KMS-11 (cell line): ENCODE results near the gene SCAF8.

Experiments
- H2AFZ ChIP-seq: fragments of 200-600 bp; sonication (generic); 2 replicates; pipeline ENCODE4 v1.6.1; 2016; ENCODE audit warnings: antibody characterized with exemption, mixed run types, low read depth
- H3K27ac ChIP-seq: fragments of 200-600 bp; sonication (generic); 2 replicates; pipeline ENCODE4 v1.6.1; 2016; ENCODE audit warnings: mild to moderate bottlenecking, mixed run types
- H3K27me3 ChIP-seq: fragments of 200-600 bp; sonication (generic); 2 replicates; pipeline ENCODE4 v1.6.1; 2017; ENCODE audit warnings: mild to moderate bottlenecking, low read depth, mixed run types, moderate library complexity; ENCODE audit not compliant: insufficient read depth
- H3K36me3 ChIP-seq: fragments of 200-600 bp; sonication (generic); 2 replicates; pipeline ENCODE4 v1.6.1; 2017; ENCODE audit warnings: mild to moderate bottlenecking, mixed run types; ENCODE audit not compliant: insufficient read depth
- H3K4me1 ChIP-seq: fragments of 200-600 bp; sonication (generic); 2 replicates; pipeline ENCODE4 v1.6.1; 2016; ENCODE audit warnings: mild to moderate bottlenecking, low read depth, mixed run types; ENCODE audit not compliant: poor library complexity, severe bottlenecking
- H3K4me2 ChIP-seq: fragments of 200-600 bp; sonication (generic); 2 replicates; pipeline ENCODE4 v1.7.0; 2016; ENCODE audit warnings: mild to moderate bottlenecking, mixed run types
- H3K4me3 ChIP-seq: fragments of 200-600 bp; sonication (generic); IDR thresholded peaks from 2 replicates; pipeline ENCODE4 v1.6.1; 2017; ENCODE audit warnings: low read depth, low read length, mixed read lengths; ENCODE audit not compliant: insufficient read depth
- H3K79me2 ChIP-seq: fragments of 200-600 bp; sonication (generic); 2 replicates; pipeline ENCODE4 v1.6.1; 2016; ENCODE audit warnings: low read depth, mixed run types; ENCODE audit not compliant: insufficient read depth
- H3K9ac ChIP-seq: fragments of 200-600 bp; sonication (generic); 2 replicates; pipeline ENCODE4 v1.6.1; 2016; ENCODE audit warnings: mild to moderate bottlenecking, mixed run types
- H4K20me1 ChIP-seq: fragments of 200-600 bp; sonication (generic); 2 replicates; pipeline ENCODE4 v1.6.1; 2016; ENCODE audit warnings: mild to moderate bottlenecking, mixed run types; ENCODE audit not compliant: insufficient read depth
- CTCF ChIP-seq: fragments of 200-600 bp; sonication (generic); conservative IDR thresholded peaks from 2 replicates; pipeline ENCODE4 v1.6.1; 2017; ENCODE audit warnings: low read depth, mild to moderate bottlenecking, antibody characterized with exemption, low read length, moderate library complexity, mixed read lengths

Gene SCAF8

GRCh38 chr6:154726887-154727286, 6.3 kb upstream of the SCAF8 start:
- H3K9ac ChIP-seq = no peak overlapping the region
- H3K4me3 ChIP-seq = no peak overlapping the region
- no peaks in the 10 kb centered on the region for H3K4me1 ChIP-seq
- H2AFZ ChIP-seq = no peak overlapping the region
- H3K27ac ChIP-seq = no peak overlapping the region
- TF ChIP-seq CTCF = no peak
- no peaks in the 10 kb centered on the region for H3K79me2 ChIP-seq
- H3K27me3 ChIP-seq = no peaks in the 10 kb centered on the region
- no peak overlapping the region for H3K4me2 ChIP-seq
- no peaks in the 10 kb centered on the region for H3K36me3 ChIP-seq
- no peaks in the 10 kb centered on the region for H4K20me1 ChIP-seq

DNA sequence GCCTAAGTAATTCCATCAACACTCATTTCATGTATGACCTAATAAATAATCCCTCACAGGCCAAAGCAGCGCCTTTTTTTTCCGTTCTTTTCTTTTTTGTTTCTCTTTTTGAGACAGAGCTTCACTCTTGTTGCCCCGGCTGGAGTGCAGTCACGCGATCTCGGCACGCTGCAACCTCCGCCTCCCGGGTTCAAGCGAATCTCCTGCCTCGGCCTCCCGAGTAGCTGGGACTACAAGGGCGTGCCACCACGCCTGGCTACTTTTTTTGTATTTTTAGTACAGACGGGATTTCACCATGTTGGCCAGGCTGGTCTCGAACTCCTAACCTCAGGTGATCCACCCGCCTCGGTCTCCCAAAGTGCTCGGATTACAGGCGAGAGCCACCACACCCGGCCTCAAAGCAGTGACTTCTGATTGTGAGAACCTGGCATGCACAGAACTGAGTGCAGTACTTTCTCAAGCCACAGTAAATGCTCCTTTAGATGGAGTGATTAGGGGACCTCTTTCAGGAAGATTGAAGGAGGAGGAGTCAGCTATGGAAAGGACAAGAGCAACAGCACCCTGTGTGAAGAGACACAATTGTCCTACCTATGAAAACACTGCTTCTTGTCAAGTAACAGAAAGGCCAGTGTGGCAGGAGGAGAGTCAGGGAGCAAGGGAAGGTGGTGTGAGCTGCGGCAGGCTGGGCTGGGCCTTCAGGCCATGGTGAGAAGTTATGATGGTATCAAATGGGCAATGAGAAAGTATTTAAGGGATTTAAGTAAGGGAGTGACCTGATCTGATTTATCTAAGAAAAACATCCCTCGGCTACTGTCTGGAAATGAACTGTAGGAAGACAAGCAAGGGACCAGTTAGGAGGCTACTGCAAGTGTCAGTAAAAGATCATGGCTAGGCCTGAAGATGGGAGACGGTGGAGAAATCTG, 1.7 kb upstream of the SCAF8 start:
- no peaks in the 10 kb centered on the region for H3K27me3 ChIP-seq
- H3K4me2 ChIP-seq = no peak overlapping the region
- no peak overlapping the region for H3K27ac ChIP-seq
- peaks cover 12% of the 10 kb centered on the region for H3K4me1 ChIP-seq
- no peak overlapping the region for H3K9ac ChIP-seq
- no peak overlapping the region for H3K4me3 ChIP-seq
- TF ChIP-seq CTCF = no peak
- H3K79me2 ChIP-seq = peaks cover 25% of the 10 kb centered on the region
- no peak overlapping the region for H2AFZ ChIP-seq
- no peaks in the 10 kb centered on the region for H3K36me3 ChIP-seq
- no peaks in the 10 kb centered on the region for H4K20me1 ChIP-seq

- Histone ChIP-seq H3K4me3 (no peak overlapping the region), H2AFZ (peak overlapping the region; percentile 89), H3K9ac (peak overlapping the region; percentile 99), H3K79me2 (peaks cover 36% of the 10 kb centered on the region), H3K4me2 (peak overlapping the region; percentile 27), H3K27ac (peak overlapping the region; percentile 97), H4K20me1 (peaks cover 4% of the 10 kb centered on the region; the same call in 1 of the 2 replicates), H3K36me3 (no peaks in the 10 kb centered on the region), H3K4me1 (peaks cover 16% of the 10 kb centered on the region), H3K27me3 (no peaks in the 10 kb centered on the region)
- TF ChIP-seq CTCF = no peak
These were observed 556 bp upstream of the SCAF8 start for GRCh38 chr6:154732538-154733182.

GRCh38 chr6:154733626-154734382, 588 bp downstream of the SCAF8 start:
- Histone ChIP-seq H3K4me3 (no peak overlapping the region), H2AFZ (peak overlapping the region; percentile 89), H4K20me1 (peaks cover 12% of the 10 kb centered on the region; the same call in 1 of the 2 replicates)

More at GRCh38 chr6:154733626-154734382, 588 bp downstream of the SCAF8 start:
- Histone ChIP-seq H3K27me3 (no peaks in the 10 kb centered on the region), H3K36me3 (no peaks in the 10 kb centered on the region), H3K4me1 (peaks cover 19% of the 10 kb centered on the region), H3K79me2 (peaks cover 48% of the 10 kb centered on the region), H3K9ac (peak overlapping the region; percentile 99), H3K4me2 (peak overlapping the region; percentile 85), H3K27ac (peak overlapping the region; percentile 97)
- no peak for TF ChIP-seq CTCF
